H1 (cell line): ENCODE data around the gene PAAF1. TPM values are rescaled to one million over a fixed set of nuclear protein-coding genes. Genes with fewer than 3 reads are reported as not detected.

ENCODE experiments used
- CTCF ChIA-PET: fragments of 300-600 bp; sonication (Branson Sonifier 250); formaldehyde crosslinking; loops from one replicate; lab custom pipeline; 2021; ENCODE audit not compliant: partially characterized antibody; lab: Charles Lee
- POLR2A ChIA-PET: fragments of 300-600 bp; sonication (Branson Sonifier 250); formaldehyde crosslinking; loops from one replicate; lab custom pipeline; 2021; ENCODE audit warnings: inconsistent platforms; ENCODE audit not compliant: partially characterized antibody; lab: Charles Lee
- DNase-seq, 2 experiments: peaks; one replicate each; pipeline versions ENCODE4 v3.0.0 to v3.0.0-alpha.2; 2010 to 2022; ENCODE audit warnings: low spot score in 2 of 2, low read depth in 1 of 2, mixed read lengths in 1 of 2
- FAIRE-seq: peaks from 2 replicates; lab custom pipeline; 2011; peaks lifted over from hg19 to GRCh38; lab: Jason Lieb, UNC
- H2AFZ ChIP-seq: 2 replicates; pipeline ENCODE4 v1.8.1; 2012; ENCODE audit warnings: low read length, inconsistent platforms
- H2AK5ac ChIP-seq: 2 replicates; pipeline ENCODE4 v1.6.1; 2013; ENCODE audit warnings: low read depth, low read length
- H2BK120ac ChIP-seq: replicated peaks from 2 replicates; pipeline ENCODE3; 2013; ENCODE audit warnings: low read depth, low read length, inconsistent platforms
- H2BK12ac ChIP-seq: 2 replicates; pipeline ENCODE4 v1.6.1; 2013; ENCODE audit warnings: low read depth, low read length
- H2BK15ac ChIP-seq: 2 replicates; pipeline ENCODE4 v1.6.1; 2013; ENCODE audit warnings: low read length
- H2BK20ac ChIP-seq: 2 replicates; pipeline ENCODE4 v1.6.1; 2013; ENCODE audit warnings: low read length
- H2BK5ac ChIP-seq: 2 replicates; pipeline ENCODE4 v1.6.1; 2013; ENCODE audit warnings: low read depth, low read length
- H3K14ac ChIP-seq: 2 replicates; pipeline ENCODE4 v1.6.1; 2013; ENCODE audit warnings: inconsistent platforms; ENCODE audit not compliant: insufficient read length
- H3K18ac ChIP-seq: 2 replicates; pipeline ENCODE4 v1.6.1; 2013; ENCODE audit warnings: low read length; ENCODE audit errors: extremely low read depth
- H3K23ac ChIP-seq: 2 replicates; pipeline ENCODE4 v1.6.1; 2013; ENCODE audit warnings: inconsistent platforms; ENCODE audit not compliant: insufficient read length
- H3K23me2 ChIP-seq: 2 replicates; pipeline ENCODE4 v1.6.1; 2013; ENCODE audit warnings: low read depth, low read length
- H3K27ac ChIP-seq: 2 replicates; pipeline ENCODE4 v1.6.1; 2011; ENCODE audit warnings: low read depth, low read length, inconsistent platforms
- H3K27me3 ChIP-seq, 4 experiments: replicated peaks in 1 of 4; 1 replicate in 1 of 4; 2 replicates in 3 of 4; pipeline versions ENCODE4 v1.6.1 to v1.8.1; 2011 to 2013; ENCODE audit warnings: low read length in 3 of 4, mild to moderate bottlenecking in 3 of 4, inconsistent platforms in 2 of 4, mixed read lengths in 2 of 4, moderate library complexity in 1 of 4; ENCODE audit not compliant: control insufficient read depth in 3 of 4, insufficient read depth in 3 of 4; ENCODE audit errors: extremely low read depth in 1 of 4
- H3K36me3 ChIP-seq, 4 experiments: 2 replicates each; pipeline versions ENCODE4 v1.6.1 to v1.8.1; 2011 to 2013; ENCODE audit warnings: mild to moderate bottlenecking in 4 of 4, low read length in 3 of 4, moderate library complexity in 2 of 4, control low read depth in 1 of 4, inconsistent platforms in 1 of 4; ENCODE audit not compliant: insufficient read depth in 4 of 4, control insufficient read depth in 2 of 4
- H3K4ac ChIP-seq: replicated peaks from 2 replicates; pipeline ENCODE3; 2013; ENCODE audit warnings: low read length, low read depth, mixed read lengths, inconsistent platforms; ENCODE audit not compliant: insufficient read length
- H3K4me1 ChIP-seq, 4 experiments: replicated peaks in 1 of 4; 1 replicate in 1 of 4; 2 replicates in 3 of 4; pipeline versions ENCODE4 v1.6.1 to v1.8.1; 2011 to 2013; ENCODE audit warnings: low read length in 3 of 4, inconsistent platforms in 2 of 4, mixed read lengths in 1 of 4; ENCODE audit not compliant: insufficient read depth in 4 of 4, control insufficient read depth in 3 of 4
- H3K4me2 ChIP-seq, 2 experiments: 2 replicates each; pipeline versions ENCODE4 v1.6.1 to v1.8.1; 2011 to 2013; ENCODE audit warnings: low read depth in 2 of 2, low read length in 2 of 2, control low read depth in 1 of 2, inconsistent platforms in 1 of 2, mild to moderate bottlenecking in 1 of 2; ENCODE audit not compliant: insufficient read depth in 1 of 2
- H3K4me3 ChIP-seq, 4 experiments: fragments of 200-600, 300-600 bp in 1 of 4; sonication (generic), shearing (Covaris generic), sonication (Bioruptor Twin) in 1 of 4; 2 replicates each; pipeline versions ENCODE4 v1.5.1 to v1.8.1; 2011 to 2016; ENCODE audit warnings: low read length in 4 of 4, low read depth in 3 of 4, control low read depth in 2 of 4, inconsistent platforms in 2 of 4, mild to moderate bottlenecking in 2 of 4, mixed read lengths in 1 of 4, moderate library complexity in 1 of 4; ENCODE audit not compliant: insufficient read depth in 2 of 4; ENCODE audit errors: extremely low read depth in 1 of 4
- H3K56ac ChIP-seq: replicated peaks from 2 replicates; pipeline ENCODE3; 2013; ENCODE audit warnings: low read depth, mild to moderate bottlenecking, mixed read lengths, low read length, inconsistent platforms; ENCODE audit not compliant: insufficient read length
- H3K79me1 ChIP-seq: 2 replicates; pipeline ENCODE4 v1.6.1; 2013; ENCODE audit warnings: low read depth, low read length, control low read depth
- H3K79me2 ChIP-seq, 2 experiments: 2 replicates each; pipeline versions ENCODE4 v1.6.1 to v1.8.1; 2012 to 2013; ENCODE audit warnings: low read length in 2 of 2, mild to moderate bottlenecking in 2 of 2, inconsistent platforms in 1 of 2; ENCODE audit not compliant: insufficient read depth in 2 of 2, control insufficient read depth in 1 of 2
- H3K9ac ChIP-seq, 4 experiments: replicated peaks in 1 of 4; 1 replicate in 1 of 4; 2 replicates in 3 of 4; pipeline versions ENCODE4 v1.6.1 to v1.8.1; 2011 to 2013; ENCODE audit warnings: low read depth in 3 of 4, low read length in 3 of 4, control low read depth in 2 of 4, mild to moderate bottlenecking in 2 of 4, moderate library complexity in 2 of 4, inconsistent platforms in 1 of 4; ENCODE audit errors: extremely low read depth in 1 of 4
- H3K9me3 ChIP-seq, 2 experiments: 2 replicates each; pipeline versions ENCODE4 v1.6.1 to v1.8.1; 2012 to 2013; ENCODE audit warnings: mild to moderate bottlenecking in 2 of 2, moderate library complexity in 2 of 2, control low read depth in 1 of 2, inconsistent platforms in 1 of 2, low read depth in 1 of 2, low read length in 1 of 2, mixed read lengths in 1 of 2; ENCODE audit not compliant: insufficient read depth in 2 of 2
- H4K20me1 ChIP-seq, 2 experiments: replicated peaks in 1 of 2; 2 replicates each; pipeline versions ENCODE3 to v1.8.1; 2011 to 2013; ENCODE audit warnings: inconsistent platforms in 2 of 2, low read length in 2 of 2, mild to moderate bottlenecking in 1 of 2; ENCODE audit not compliant: insufficient read depth in 2 of 2, control insufficient read depth in 1 of 2
- H4K5ac ChIP-seq: 2 replicates; pipeline ENCODE4 v1.6.1; 2013; ENCODE audit warnings: low read length, low read depth, mixed read lengths, inconsistent platforms; ENCODE audit not compliant: insufficient read length
- H4K8ac ChIP-seq: 2 replicates; pipeline ENCODE4 v1.8.0; 2013; ENCODE audit warnings: mild to moderate bottlenecking, moderate library complexity, low read length, inconsistent platforms; ENCODE audit not compliant: insufficient read depth; ENCODE audit errors: extremely low read depth
- H4K91ac ChIP-seq: replicated peaks from 2 replicates; pipeline ENCODE3; 2013; ENCODE audit warnings: low read length, mixed read lengths, inconsistent platforms; ENCODE audit not compliant: insufficient read length
- KDM1A ChIP-seq: fragments of 200-600, 300-600 bp; sonication (generic); IDR thresholded peaks from 2 replicates; pipeline ENCODE4 v1.7.1; 2016; ENCODE audit warnings: mild to moderate bottlenecking, low read length, borderline replicate concordance
- POLR2A ChIP-seq, 2 experiments: IDR thresholded peaks; 1 replicate in 1 of 2; 2 replicates in 1 of 2; pipeline ENCODE4 v1.6.1; 2011; ENCODE audit warnings: low read depth in 2 of 2, low read length in 2 of 2, mild to moderate bottlenecking in 2 of 2; ENCODE audit errors: control extremely low read depth in 1 of 2
- POLR2AphosphoS5 ChIP-seq: IDR thresholded peaks from 2 replicates; pipeline ENCODE4 v1.6.1; 2011; ENCODE audit warnings: low read depth, low read length
- WGBS, 2 experiments: shearing (Covaris generic) in 1 of 2; methylation state at CpG; one replicate each; pipeline versions ENCODE4 v1.1.6 to v1.1.7; 2013 to 2015; ENCODE audit warnings: low lambda C conversion rate in 2 of 2, mixed read lengths in 2 of 2, inconsistent platforms in 1 of 2, low coverage in 1 of 2, missing lambda C conversion rate in 1 of 2; ENCODE audit not compliant: insufficient replicate concordance in 2 of 2, insufficient coverage in 1 of 2, insufficient read length in 1 of 2; ENCODE audit errors: extremely low coverage in 1 of 2, missing lambda C conversion rate in 1 of 2; 5-methylcytosine and 5-hydroxymethylcytosine counted together
- polyA plus RNA-seq, 7 experiments: library from polyadenylated mRNA; depleted of rRNA in 3 of 7; stranded (reverse) in 5 of 7; unstranded in 2 of 7; fragments of >200 nt in 5 of 7; fragments of 200-250 nt in 2 of 7; gene quantifications; 1 replicate in 5 of 7; 2 replicates in 1 of 7; 4 replicates in 1 of 7; pipeline versions ENCODE4 v1.2.1 to v1.2.3, GENCODE V29; 2011 to 2013; ENCODE audit warnings: missing spikeins in 2 of 7, mixed read lengths in 2 of 7
- total RNA-seq: library from RNA; stranded (reverse); fragmentation: NEBNext Ultra II Directional; extraction: Animal tissue kit (Norgen Biotek cat#: 25700); gene quantifications from 2 replicates; pipeline ENCODE4 v1.2.1, GENCODE V29; 2021

The PAAF1 gene
- total and polyA plus RNA-seq, 2 of the 8 experiments (the other 6 are each of a cell fraction or from before 2014, with no cell fraction given) = 24.4 to 28.8 TPM

DNA sequence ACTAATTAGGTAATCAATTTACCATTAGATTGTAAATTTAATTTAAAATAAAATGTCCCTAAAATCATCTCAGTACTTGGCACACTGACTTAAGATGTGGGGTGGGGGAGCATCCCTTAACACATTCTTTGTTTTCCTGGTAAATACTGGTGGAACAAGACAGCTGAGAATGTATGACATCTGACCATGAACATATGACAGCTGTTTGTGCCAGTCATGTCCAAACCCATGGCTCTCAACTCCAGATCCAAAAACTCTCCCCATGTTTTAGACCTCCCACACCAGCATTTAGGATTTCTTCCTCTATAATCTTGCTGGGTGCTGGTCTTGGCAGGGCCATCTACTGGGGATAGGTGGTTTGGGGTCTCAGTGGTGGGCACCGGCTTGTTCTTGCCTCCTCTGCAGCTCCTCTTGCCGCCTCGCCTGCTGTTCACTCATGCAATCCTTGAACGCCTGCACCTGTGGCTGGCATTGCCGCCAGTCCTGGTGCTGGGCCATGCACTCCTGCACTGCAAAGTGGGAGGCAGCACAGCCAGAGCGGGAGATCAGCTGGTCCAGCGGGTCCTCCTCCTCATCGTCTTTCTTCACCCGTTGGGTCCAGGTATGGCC lies 3.9 kb upstream of the PAAF1 start:
- Histone ChIP-seq H3K56ac (no peak overlapping the region), H2BK15ac (no peak overlapping the region), H3K4ac (no peak overlapping the region), H3K79me1 (peaks cover 15% of the 10 kb centered on the region), H4K5ac (no peak overlapping the region), H3K9me3 (no peaks in the 10 kb centered on the region), H4K8ac (no peak overlapping the region), H3K23ac (no peak overlapping the region), H3K79me2 (peaks cover 6 to 40% of the 10 kb centered on the region in 2 experiments; a peak in 3 of 4 replicates), H3K27me3 (no peaks in the 10 kb centered on the region), H2BK5ac (no peak overlapping the region), H4K20me1 (peaks cover 5 to 9% of the 10 kb centered on the region in 2 experiments), H3K18ac (no peak overlapping the region), H2BK120ac (no peak overlapping the region), H3K14ac (no peak overlapping the region), H2BK12ac (no peak overlapping the region), H4K91ac (no peak overlapping the region), H2BK20ac (no peak overlapping the region), H3K27ac (no peak overlapping the region), H2AK5ac (no peak overlapping the region), H3K4me2 (no peak overlapping the region), H3K9ac (no peak overlapping the region), H3K23me2 (peaks cover 10% of the 10 kb centered on the region; the same call in 1 of the 2 replicates), H2AFZ (no peak overlapping the region), H3K4me1 (peaks cover 4 to 10% (median 7%) of the 10 kb centered on the region in 4 experiments; a peak in 6 of 7 replicates), H3K4me3 (no peak overlapping the region), H3K36me3 (peaks cover 14 to 60% (median 31%) of the 10 kb centered on the region in 4 experiments)
- ChIA-PET CTCF (interaction anchor here (0.6 to 2.2 kb wide), 6 partner anchors 14 to 129 kb away, joined by 3 to 8 read pairs (median 4); no protein-coding TSS in a partner anchor), POLR2A (interaction anchor here (0.6 to 7.8 kb wide), 7 partner anchors 10 to 159 kb away, joined by 3 to 55 read pairs (median 6); no protein-coding TSS in a partner anchor)
- no peak for DNase-seq
- WGBS, 2 experiments = 93% methylated on average over 9 of the region's 9 CpGs; no CpG with 5 or more reads in 1 of the 2 experiments
- TF ChIP-seq POLR2A (IDR thresholded peaks at IDR 0.05; ENCODE audit: control extremely low read depth in 1 of 2, low read depth in 2 of 2, low read length in 2 of 2) (0 out of 3 replicates have a peak, but pooled peaks of 1 of the 2 experiments have one; percentile 37), KDM1A (no peak), POLR2AphosphoS5 (0 out of 2 replicates have a peak, but pooled peaks have one; percentile 7)
- TF ChIP-seq, all 59 proteins: peak for 2
- FAIRE-seq = no peak
